Activated CD4-positive, alpha-beta T cell treated with anti-CD3 and anti-CD28 coated beads, Interleukin-2, amount 50 U/mL, for 24 hours (primary cell): Measurements from ENCODE around the gene BCR.

Experiments
- DNase-seq, 2 donors: peaks; one replicate each; pipeline ENCODE4 v3.0.0-alpha.2; 2020; ENCODE audit warnings: low read depth in 1 of 2, low spot score in 1 of 2

Gene BCR

DNA sequence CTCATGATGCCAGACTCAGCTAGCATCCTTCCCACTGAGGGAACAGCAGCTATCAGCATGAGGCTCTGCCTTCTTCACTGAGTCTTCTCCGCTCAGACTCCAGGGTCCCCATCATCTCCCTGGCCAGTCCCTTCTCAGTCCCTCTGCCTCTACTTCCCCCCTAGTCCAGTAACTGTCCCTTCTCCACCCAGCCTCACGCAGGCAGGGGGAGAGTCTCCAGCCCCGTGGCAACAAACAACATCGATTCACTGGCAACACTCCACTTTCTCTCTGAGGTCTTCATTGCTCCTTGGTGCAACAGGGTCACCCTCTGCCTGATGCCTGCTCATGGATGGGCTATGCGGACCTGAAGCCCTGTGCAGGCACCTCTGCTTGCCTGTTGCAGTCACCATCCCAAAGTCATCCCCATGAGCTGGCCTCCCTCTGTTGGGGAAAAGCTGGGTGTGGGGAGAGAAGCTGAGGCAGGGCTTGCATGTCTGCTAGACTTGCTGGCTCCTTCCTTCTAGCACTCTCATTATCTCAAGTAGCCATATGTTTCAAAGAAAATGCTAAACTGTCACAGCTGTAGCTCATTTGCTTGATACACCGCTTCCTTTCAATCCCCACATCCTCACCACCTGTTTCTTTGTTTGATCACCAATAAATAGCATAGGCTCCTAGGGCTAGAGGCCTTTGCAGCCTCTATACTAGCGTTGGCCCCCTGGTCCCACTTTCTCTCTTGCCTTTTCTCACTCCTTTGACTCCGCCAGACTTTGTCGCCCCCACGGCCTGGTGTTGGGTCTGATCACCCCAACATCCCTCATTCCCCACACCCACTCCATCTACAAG lies 4.3 kb upstream of the BCR start:
- no peak for DNase-seq

DNA sequence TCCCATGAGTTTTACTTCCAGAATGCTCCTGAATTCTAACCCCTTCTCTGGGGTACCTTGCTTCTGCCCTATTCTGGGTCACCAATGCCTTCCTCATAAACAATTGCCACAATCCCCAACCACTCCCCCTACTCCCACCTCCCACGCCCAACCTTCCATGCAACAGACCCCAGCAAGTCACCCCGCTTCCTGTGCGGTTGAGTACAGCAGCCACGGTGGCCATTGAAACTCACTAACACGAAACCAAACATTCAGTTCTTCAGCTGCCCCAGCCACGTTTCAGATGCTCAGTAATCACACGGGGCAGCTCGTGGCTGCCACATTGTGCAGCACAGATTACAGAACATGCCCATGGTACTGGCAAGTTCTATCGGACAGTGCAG lies 3.7 kb upstream of the BCR start:
- DNase-seq = no peak

DNA sequence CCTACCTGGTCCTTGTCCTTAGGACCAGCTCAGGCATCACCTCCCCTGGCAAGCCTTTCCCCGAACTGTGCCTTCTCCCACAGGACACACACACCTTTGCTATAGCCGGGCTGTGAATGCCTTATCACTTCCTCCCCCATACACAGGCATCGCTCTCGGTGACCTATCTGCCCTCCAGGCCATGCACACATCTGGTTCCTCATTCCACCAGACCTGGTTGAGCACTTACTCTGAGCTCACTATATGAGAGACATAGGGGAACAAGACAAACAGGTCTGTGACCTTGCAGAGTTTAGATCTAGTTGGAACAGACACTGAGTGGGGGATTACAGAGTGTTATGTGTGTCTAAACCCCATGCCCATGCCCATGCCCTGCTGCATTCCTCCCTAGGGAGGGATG lies 3.1 kb upstream of the BCR start:
- DNase-seq = no peak

DNA sequence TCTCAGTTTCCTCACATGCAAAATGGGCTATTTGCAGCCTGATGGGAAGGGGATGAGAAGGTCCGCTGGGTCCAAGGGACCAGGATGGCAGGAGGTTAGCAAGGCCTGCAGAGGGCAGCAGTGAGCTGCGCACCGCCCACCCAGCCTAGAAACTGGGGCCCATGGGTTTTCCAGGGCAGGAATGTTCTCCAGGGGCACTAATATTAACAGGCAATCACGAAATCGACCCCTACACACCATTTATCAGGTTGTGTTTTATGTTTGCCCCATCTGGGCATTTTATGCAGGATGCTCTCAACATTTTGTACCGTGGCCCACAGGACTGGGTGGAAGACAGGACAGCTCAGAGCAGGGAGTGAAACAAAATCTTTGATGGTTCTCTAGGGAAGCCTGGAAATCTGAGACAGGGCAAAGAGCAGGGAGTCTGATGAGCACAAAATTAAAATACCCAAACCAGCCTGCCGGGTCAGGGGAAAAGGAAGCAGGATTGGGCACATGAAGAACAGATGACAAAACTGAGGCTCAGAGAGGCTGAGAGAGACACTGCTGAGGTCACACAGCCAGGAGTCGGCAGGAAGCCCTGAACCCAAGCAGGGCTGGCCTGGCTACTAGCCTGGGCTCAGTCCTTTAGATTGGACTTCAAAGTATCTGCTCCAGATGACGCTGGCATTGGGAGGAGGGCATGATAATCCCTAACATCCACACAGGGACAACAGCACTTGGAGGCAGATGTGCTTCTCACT lies 1.6 kb upstream of the BCR start:
- DNase-seq = peak; percentile 28 to 51

DNA sequence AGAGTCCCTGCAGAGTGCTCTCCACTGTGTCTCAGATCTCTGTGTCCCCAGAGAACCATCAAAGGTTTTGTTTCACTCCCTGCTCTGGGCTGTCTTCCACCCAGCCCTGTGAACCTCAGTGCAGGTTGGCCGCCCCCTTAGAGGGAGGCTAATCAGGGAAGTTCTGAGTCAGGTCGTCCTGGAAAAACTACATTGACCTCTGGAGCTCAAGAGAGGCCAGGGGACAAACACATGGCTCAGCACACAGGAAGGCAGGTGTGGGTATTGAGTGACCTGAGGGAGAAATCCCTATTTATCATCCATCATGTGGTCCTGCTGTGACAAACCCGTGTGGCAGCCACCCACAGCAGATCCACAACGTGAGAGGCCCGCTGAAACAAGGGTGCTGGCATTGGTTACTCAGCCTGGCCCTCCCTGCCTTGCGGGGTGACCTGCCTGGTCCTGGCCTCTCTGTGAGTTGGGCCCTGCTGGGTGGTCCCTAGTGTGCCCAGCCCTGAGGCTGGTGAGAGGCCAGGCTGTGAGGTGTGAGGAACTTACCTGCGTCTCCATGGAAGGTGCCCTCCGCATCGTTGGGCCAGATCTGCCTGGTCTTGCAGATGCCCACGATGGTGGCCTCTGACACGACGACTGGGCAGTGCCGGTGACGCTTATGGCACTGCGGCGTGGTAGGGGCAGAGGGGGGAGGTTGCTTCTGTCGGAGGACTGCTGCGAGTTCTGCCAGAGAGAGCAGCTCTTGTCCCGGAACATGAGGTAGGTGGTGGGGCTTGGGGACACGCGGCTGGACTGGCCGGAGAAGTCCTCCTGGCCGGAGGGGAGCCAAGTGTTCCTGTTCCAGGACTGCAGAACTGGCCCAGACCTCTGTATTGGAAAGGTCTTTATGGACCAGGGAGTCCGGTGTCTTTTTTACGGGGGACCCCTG lies 669 bp upstream of the BCR start:
- no peak for DNase-seq

DNA sequence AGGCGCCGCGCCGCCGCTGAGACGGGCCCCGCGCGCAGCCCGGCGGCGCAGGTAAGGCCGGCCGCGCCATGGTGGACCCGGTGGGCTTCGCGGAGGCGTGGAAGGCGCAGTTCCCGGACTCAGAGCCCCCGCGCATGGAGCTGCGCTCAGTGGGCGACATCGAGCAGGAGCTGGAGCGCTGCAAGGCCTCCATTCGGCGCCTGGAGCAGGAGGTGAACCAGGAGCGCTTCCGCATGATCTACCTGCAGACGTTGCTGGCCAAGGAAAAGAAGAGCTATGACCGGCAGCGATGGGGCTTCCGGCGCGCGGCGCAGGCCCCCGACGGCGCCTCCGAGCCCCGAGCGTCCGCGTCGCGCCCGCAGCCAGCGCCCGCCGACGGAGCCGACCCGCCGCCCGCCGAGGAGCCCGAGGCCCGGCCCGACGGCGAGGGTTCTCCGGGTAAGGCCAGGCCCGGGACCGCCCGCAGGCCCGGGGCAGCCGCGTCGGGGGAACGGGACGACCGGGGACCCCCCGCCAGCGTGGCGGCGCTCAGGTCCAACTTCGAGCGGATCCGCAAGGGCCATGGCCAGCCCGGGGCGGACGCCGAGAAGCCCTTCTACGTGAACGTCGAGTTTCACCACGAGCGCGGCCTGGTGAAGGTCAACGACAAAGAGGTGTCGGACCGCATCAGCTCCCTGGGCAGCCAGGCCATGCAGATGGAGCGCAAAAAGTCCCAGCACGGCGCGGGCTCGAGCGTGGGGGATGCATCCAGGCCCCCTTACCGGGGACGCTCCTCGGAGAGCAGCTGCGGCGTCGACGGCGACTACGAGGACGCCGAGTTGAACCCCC lies 798 bp downstream of the BCR start:
- DNase-seq = peak in 1 of 2 donors; percentile 9

DNA sequence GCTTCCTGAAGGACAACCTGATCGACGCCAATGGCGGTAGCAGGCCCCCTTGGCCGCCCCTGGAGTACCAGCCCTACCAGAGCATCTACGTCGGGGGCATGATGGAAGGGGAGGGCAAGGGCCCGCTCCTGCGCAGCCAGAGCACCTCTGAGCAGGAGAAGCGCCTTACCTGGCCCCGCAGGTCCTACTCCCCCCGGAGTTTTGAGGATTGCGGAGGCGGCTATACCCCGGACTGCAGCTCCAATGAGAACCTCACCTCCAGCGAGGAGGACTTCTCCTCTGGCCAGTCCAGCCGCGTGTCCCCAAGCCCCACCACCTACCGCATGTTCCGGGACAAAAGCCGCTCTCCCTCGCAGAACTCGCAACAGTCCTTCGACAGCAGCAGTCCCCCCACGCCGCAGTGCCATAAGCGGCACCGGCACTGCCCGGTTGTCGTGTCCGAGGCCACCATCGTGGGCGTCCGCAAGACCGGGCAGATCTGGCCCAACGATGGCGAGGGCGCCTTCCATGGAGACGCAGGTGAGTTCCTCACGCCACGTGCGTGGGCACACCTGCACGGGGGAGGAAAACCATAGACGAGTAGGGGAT lies 1.5 kb downstream of the BCR start:
- peak in 1 of 2 donors; percentile 4 for DNase-seq

DNA sequence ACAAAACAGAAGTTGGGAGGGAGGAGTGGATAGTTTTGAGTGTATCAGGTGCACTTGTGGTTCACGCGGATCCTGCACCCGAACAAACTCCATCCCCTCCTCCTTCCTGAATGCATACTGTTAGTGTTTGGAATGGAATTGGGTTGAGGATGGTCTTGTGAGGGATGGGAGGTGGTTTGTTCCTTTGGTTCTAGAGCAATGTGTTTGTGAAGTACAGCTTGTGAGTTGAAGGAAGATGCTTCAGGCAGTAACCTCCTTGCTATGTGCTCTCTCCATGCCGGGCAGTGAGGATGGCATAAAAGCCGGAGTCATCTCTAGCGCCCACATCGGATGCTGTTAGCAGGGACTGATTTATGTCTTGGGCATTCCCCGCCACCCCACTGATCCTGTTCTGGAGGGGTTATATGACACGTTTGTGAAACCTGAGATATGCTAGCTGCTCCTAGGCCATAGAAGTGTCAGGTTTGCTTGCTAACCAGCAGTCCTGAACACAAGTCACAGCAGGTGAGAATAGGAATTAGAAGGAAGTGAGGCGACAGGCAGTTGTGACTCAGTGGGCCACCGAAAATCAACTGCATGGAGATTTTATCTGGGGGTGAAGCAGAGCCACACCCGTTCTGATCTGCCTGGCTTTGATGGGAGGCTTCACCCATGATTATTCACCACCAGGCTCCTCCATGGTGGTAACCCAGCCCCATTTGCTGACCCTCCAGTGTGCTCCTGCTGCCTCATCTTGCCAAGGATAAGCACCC lies 2.2 kb downstream of the BCR start:
- DNase-seq = peak; percentile 43 to 62

DNA sequence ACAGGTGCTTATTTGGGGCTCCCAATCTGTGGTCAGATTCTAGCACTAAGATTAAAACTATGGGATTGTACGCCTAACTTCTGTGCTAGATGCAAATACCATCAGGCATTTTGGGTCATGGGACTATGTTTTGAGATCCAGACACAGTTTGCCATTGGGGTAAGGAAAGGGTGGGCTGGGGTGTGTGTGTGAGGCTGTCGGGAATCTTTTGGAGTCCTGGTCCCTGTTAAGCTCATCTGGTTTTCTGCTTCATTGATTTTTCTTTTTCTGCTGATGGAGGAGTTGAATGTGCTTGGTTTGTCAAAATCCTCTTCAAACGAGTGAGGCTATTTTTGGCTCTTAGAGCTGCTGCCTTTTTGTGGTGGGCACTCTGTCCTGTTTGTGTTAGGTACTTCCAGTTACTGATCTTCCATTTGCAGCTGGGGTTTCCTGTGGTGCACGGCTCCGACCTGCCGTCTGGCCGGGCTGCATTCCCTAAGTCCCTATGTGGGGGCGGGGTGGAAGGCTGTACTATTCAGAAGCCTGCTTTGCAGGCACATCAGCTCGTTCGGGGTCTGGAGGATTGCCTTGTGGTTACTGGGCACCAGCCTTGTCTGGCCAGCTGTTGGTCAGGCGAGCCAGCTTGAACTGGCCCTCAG lies 2.9 kb downstream of the BCR start:
- no peak for DNase-seq

DNA sequence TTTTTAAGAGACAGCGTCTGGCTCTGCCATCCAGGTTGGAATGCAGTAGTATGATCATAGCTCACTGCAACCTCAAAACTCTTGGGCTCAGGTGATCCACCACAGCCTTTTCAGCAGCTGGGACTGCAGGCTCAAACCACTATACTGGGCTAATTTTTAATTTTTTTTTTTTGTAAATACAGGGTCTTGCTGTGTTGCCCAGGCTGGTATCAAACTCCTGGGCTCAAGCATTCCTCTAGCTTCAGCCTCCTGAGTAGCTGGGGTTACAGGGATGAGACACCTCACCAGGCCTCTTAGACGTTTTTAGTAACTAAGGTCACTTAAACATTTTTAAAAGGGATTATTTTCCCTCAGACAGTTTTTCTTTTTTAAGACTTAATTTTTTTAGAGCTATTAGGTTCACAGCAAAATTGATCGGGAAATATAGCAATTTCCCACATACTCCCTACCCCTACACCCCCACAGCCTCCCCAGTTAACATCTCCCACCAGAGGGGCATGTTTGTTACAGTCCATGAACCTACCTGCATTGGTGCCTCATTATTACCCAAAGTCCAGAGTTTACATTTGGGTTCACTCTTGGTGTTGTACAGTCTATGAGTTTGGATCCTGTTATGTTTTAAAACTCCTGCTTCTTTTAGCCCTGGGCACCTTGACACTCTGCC lies 3.9 kb downstream of the BCR start:
- no peak for DNase-seq

DNA sequence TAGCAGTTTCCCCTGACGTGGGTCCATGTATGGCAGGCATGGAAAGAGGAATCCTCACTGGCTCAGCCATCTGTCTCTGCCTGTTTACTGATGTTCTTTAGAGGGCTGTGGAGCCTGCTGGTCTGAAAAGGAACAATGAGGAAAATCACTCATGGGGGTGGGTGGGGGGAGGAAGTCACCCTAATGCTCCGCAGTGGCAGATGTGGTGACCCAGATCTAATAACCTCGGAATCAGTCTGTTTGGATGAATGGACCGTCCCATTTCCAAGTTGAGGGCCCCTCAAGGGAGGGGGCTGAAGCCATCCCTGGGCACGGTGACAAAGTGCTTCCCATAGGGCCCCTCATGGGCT lies 4.4 kb downstream of the BCR start:
- DNase-seq = no peak

DNA sequence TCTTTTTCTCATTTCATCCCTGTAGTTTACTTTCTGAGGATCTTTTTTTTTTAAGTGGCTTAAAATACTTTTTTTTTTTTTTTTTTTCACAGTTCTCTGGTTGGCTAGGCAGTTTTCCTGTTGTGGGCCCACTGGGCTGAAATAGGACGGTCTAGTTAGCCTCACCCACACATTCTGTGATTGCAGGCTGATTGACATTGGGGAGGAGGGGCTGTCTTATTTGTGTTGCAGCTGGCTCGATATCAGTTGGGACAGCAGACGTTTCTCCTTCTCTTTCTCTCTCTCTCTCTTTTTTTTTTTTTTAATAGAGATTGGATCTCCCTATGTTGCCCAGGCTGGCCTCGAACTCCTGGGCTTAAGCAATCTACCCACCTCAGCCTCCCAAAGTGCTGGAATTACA lies 6.9 kb downstream of the BCR start:
- no peak for DNase-seq

DNA sequence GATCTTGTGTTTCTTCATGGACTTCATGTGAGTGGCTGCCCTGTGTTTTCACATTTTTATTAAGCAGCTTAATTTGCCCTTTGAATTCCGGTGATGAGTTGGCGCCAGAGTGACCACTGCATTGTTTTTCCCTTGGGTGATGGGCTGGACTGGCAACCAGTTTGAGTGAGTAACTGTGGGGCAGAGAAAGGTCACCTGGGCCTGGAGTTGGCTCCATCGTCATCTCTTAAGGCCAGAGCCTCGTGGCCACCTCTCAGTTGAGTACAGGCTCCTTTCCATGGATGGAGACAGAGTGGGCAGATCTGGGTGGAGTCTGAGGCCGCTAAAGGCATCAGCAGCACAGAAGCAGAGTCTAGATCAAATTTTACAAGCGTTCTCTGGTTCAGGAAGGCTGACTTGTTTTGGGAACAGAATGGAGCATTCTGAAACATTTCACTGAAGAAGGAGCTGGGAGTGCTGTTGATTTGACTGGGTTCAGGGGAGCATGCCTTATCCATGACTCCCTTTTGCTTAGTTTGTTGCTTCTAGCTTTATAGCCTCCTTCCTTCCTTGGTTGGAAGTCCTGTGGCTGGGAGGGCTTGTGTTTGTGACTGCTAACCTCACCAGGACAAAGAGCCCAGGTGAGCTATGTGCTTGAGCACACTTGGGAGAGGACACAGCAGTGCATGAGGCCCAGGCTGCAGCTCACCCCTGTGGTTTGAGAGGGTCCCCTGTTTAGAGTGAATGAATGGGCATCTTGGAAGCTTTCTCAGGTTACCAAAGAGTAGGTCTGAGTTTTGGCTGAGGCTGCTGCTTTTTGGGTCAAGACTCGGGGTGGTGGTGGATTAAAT lies 7.8 kb downstream of the BCR start:
- no peak for DNase-seq

DNA sequence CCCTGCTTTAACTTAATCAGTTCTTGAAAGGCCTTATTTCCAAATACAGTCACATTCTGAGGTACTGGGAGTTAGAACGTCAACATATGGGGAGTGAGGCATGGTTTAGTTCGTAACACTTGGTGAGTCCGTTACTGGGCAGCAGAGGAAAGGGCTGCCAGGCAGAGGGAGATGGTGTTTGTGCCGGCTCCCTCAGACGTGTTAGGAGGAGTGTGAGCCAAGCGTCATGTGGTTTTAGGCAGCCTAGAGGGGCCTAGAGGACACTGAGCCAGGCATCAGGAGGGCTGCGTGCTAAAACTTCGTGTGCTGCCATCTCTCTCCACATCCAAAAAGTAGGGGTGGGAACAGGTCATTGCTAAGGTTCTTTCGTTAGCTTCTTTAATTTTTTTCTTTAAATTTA lies 10.2 kb downstream of the BCR start:
- no peak for DNase-seq

DNA sequence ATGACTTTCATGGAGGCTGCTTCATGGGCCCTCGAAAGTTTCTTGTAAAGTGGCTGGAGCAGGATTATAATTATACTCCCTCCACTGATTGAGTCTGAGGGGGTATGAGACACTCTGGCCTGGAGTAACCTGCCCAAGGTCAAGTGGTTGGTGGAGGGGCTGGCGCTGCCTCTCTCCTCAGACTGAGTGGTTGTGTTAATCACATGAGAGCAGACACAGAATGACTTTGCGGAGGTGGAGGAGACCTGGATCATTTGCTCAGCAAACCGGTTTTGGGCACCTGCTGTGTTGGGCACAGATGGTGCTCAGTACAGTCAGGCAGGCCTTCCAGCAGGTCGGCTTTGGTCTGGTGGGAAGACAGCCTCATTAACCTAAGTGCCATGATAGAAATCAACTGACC lies 11.8 kb downstream of the BCR start:
- no peak for DNase-seq

DNA sequence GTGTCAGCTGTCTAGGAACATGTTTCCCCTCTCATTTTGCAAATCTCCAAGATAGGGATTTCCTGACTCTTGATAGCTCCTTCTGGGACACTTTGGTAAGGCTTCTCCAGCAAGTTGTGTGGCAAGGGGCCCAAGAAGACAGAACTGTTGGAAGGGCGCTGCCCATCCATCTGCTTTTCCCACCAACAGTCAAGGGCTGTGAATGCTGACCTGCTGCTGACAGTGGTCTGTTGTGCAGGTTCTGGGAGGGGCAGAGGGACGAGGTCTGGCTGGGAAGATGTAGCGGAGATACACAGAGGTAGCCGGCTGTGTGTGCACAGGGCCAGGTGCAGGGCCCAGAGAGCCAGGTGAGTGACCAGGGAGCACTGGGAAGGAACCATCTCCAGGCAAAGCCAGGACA lies 12.2 kb downstream of the BCR start:
- no peak for DNase-seq

DNA sequence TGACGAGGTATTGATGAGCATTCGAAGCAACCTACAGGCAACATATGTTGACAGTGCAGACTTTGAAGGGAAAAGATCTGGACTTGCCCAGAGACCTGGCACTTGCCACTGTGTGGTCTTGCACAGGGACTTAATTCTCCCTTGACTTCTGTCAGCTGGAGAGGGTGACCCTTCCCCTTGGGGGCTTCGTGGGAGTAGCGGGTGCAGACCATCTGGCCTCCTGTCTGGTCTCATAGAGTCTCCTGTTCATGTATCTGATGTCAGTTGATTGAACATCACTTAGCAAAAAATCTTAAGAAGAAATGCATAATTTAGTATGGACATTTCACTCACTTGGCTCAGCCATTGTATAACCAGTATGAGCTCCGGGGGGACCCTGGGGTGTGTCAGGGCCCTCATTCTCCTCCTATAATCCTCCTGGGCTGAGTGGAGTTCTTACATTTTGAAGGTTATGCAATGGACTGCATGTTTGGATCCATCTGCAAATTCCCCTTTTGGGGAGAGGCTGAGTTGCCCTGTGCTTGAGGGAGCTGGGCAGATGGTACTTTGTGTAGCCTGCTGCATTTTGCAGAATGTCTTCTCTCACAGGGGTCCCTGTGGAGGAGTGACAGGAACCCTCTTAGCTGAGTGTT lies 13.0 kb downstream of the BCR start:
- DNase-seq = no peak
